ENCODE data around the gene MACROD2.

The MACROD2 gene

DNA sequence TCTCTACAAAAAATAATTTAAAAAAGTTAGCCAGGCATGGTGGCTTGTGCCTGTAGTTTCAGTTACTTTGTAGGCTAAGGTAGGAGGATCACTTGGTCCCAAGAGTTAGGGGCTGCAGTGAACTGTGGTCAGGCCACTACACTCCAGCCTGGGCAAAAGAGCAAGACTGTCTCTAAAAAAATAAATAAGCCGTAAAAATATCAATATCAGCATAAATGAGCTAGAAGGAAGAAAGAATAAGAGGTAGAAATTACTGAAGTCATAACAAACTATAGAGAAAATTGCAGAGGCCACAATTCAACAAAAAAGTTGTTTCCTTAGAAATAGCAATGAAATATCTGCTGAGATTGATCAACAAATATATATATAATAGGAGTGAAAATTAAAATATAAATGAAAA, 1169.4 kb downstream of the MACROD2 start:
- TF ChIP-seq, protein P1, sequence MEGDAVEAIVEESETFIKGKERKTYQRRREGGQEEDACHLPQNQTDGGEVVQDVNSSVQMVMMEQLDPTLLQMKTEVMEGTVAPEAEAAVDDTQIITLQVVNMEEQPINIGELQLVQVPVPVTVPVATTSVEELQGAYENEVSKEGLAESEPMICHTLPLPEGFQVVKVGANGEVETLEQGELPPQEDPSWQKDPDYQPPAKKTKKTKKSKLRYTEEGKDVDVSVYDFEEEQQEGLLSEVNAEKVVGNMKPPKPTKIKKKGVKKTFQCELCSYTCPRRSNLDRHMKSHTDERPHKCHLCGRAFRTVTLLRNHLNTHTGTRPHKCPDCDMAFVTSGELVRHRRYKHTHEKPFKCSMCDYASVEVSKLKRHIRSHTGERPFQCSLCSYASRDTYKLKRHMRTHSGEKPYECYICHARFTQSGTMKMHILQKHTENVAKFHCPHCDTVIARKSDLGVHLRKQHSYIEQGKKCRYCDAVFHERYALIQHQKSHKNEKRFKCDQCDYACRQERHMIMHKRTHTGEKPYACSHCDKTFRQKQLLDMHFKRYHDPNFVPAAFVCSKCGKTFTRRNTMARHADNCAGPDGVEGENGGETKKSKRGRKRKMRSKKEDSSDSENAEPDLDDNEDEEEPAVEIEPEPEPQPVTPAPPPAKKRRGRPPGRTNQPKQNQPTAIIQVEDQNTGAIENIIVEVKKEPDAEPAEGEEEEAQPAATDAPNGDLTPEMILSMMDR (IDR thresholded peaks at IDR 0.05; ENCODE audit: control extremely low read depth, extremely low read depth, low read depth, missing control alignments): no peak
- DNase-seq (ENCODE audit: extremely low spot score): no peak
- CTCF ChIA-PET: no interaction called here
- POLR2A ChIA-PET: no interaction called here

DNA sequence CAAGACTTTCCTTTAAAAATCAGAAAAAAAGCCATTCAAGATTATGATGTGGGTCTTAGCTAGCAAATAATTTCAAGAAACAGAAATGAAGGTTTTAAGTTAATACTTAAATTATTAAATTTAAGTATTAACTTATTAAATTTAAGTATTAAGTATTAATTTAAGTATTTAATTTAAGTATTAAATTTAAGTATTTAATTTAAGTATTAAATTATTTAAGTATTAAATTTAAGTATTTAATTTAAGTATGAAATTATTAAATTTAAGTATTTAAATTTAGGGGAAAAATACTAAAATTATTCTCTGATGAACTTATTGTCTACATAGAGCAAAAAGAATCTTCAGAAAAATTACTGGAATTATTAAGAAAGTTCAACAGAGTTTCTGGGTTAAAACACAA, 1171.4 kb downstream of the MACROD2 start:
- TF ChIP-seq, protein P1 (IDR thresholded peaks at IDR 0.05; ENCODE audit: control extremely low read depth, extremely low read depth, low read depth, missing control alignments): no peak
- POLR2A ChIA-PET: no interaction called here
- CTCF ChIA-PET: no interaction called here
- no peak for DNase-seq (ENCODE audit: extremely low spot score)

DNA sequence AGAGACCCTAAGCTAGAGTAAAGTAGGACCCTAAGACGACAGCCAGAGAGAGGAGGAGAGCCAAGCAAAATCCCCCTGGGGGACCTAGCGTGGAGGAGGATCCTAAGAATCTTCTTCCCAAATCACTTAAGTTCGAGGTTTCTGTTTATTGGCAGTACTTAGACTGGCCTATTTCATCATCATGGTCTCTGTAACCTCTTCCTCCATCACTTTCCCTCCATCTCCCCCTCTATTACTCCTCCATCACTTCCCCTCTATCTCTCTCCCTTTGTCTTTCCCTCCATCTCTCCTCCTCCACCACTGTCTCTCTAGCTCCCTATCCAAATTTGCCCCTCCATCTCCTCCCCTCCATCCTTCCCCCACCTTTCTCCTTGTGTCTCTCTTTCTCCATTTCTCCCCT, 1175.7 kb downstream of the MACROD2 start:
- no peak for DNase-seq (ENCODE audit: extremely low spot score)
- POLR2A ChIA-PET: no interaction called here
- CTCF ChIA-PET: interaction anchor here (1.1 kb wide), 1 partner anchor 9 kb away, joined by 4 read pairs; no protein-coding TSS in a partner anchor
- TF ChIP-seq, protein P1 (IDR thresholded peaks at IDR 0.05; ENCODE audit: control extremely low read depth, extremely low read depth, low read depth, missing control alignments): no peak

DNA sequence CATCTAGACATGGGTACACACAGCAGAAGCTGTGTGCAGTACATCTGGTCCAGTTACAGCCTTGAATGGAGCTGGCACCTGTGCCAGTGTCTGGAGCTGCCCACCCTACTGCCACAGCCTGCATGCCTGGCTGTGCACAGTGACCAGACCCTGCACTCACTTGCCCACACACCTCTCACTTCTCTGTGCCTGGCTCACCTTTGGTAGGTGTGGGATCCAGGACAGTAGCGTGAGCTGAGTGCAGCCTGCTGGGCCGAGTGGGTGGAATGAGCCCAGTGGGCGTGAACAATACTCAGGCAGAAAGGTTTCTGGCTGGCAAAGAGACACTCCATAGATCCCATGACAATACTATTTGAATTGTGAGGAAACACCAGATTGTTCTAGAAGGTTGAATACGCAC, 1181.6 kb downstream of the MACROD2 start:
- ChIA-PET POLR2A (no interaction called here), CTCF (no interaction called here)
- no peak for DNase-seq (ENCODE audit: extremely low spot score)
- TF ChIP-seq, protein P1 (IDR thresholded peaks at IDR 0.05; ENCODE audit: control extremely low read depth, extremely low read depth, low read depth, missing control alignments): no peak

DNA sequence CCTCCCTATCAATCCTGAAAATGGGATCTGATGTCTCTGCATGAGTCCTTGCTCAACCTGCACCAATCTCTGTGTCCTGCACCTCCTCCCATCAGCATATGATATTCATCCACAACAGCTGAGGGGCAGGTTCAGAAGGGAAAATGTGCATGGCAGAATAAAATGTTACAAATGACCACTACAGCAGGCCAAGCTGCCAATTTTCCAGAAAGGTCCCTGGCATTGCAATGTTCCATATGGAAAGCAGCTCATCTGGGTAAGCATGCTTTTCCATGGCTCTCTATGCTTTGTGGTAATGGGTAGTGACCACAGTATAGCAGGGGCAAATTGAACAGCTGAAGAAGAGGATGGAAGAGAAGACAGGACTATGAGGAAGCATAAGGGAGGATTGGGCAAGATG, 1183.3 kb downstream of the MACROD2 start:
- no peak for DNase-seq (ENCODE audit: extremely low spot score)
- ChIA-PET POLR2A (no interaction called here), CTCF (interaction anchor here (1.0 to 1.5 kb wide), 4 partner anchors 10 to 39 kb away, joined by 3 to 5 read pairs (median 3); no protein-coding TSS in a partner anchor)
- TF ChIP-seq, protein P1 (IDR thresholded peaks at IDR 0.05; ENCODE audit: control extremely low read depth, extremely low read depth, low read depth, missing control alignments): no peak

DNA sequence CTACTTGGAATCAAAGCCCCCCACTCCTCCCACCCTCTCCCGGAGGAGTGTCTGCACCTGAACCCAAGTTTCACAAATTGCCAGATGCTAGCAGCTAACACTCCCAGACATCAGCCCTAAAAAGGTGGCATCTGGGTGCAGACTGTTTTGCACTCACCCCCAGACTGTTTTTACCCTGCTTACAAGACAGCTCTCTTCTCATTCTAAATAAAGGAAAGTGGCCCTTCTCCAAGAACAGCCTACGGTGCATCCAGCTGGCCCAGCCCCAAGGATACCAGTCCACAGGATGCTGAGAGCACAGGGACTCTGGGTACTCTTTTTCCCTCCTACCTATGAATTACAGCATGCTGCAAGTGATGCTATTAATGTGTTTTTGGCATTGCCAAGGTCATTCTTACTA, 1184.1 kb downstream of the MACROD2 start:
- ChIA-PET POLR2A (no interaction called here), CTCF (interaction anchor here (0.9 to 1.3 kb wide), 3 partner anchors 10 to 13 kb away, joined by 3 to 5 read pairs (median 3); no protein-coding TSS in a partner anchor)
- TF ChIP-seq, protein P1 (IDR thresholded peaks at IDR 0.05; ENCODE audit: control extremely low read depth, extremely low read depth, low read depth, missing control alignments): no peak
- no peak for DNase-seq (ENCODE audit: extremely low spot score)

DNA sequence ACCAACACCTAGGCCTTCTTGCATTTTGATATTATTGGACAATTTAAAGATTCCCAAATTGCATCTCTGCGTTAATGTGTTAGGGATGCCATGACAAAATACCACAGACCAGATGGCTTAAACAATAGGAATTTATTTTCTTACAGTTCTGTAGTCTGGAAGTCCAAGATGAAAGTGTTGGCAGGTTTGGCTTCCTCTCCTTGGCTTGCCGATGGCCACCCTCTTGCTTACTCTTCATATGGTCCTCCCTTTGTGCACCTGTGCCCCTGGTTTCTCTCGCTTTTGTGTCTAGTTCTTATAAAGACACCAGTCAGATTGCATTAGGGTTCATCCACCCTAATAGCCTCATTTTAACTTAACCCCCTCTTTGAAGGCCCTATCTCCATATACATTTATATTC, 1184.5 kb downstream of the MACROD2 start:
- CTCF ChIA-PET: interaction anchor here (0.9 kb wide), 1 partner anchor 10 kb away, joined by 3 read pairs; no protein-coding TSS in a partner anchor
- POLR2A ChIA-PET: no interaction called here
- TF ChIP-seq, protein P1 (IDR thresholded peaks at IDR 0.05; ENCODE audit: control extremely low read depth, extremely low read depth, low read depth, missing control alignments): no peak
- DNase-seq (ENCODE audit: extremely low spot score): no peak
